Gastrocnemius medialis (tissue), 4 donors: ENCODE results near the gene C4BPA.

Source experiments
- POLR2A ChIP-seq, 2 donors: fragments of 450-650 bp; IDR thresholded peaks; one replicate each; pipeline ENCODE4 v1.6.1; 2017; ENCODE audit warnings: antibody characterized with exemption in 2 of 2, mild to moderate bottlenecking in 2 of 2, moderate library complexity in 2 of 2
- TF ChIP-seq, protein P1 (sequence below), 5 experiments: fragments of 450-650 bp in 3 of 5; fragments of 200-600 bp in 2 of 5; sonication (generic) in 2 of 5; IDR thresholded peaks in 4 of 5; conservative IDR thresholded peaks in 1 of 5; 1 replicate in 4 of 5; 2 replicates in 1 of 5; pipeline ENCODE4 v1.5.1; 2016 to 2019; ENCODE audit warnings: antibody characterized with exemption in 5 of 5, mild to moderate bottlenecking in 3 of 5, moderate library complexity in 3 of 5

DNA sequence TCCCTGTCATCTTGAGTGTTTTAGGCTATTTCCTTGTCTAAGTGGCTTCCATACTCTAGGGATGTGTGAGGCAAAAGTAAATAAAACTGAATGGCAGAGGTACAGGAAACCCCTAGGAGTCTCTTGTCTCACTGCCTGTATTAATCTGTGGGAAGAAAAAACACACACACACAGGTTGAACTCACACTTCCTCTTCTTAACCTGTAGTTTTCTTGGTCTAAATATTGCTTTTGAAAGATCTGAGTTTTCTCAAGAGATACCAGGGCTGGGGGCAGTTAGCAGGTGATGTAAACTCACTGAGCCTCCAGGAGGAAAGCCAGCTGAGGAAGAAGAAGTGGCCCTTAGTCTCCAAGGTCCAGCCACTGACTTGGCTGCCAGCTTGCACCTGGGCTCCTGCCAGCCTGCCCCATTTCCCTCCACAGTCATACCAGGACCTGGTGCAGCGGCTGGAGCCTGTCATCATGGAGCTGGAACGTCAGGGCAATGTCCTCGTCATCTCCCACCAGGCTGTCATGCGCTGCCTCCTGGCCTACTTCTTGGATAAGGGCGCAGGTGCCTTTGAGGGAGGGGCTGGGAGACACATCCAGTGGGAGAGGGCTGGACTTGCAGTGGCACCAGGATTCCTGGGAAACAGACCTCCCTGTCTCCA, 34.1 kb upstream of the C4BPA start:
- TF ChIP-seq, protein P1, sequence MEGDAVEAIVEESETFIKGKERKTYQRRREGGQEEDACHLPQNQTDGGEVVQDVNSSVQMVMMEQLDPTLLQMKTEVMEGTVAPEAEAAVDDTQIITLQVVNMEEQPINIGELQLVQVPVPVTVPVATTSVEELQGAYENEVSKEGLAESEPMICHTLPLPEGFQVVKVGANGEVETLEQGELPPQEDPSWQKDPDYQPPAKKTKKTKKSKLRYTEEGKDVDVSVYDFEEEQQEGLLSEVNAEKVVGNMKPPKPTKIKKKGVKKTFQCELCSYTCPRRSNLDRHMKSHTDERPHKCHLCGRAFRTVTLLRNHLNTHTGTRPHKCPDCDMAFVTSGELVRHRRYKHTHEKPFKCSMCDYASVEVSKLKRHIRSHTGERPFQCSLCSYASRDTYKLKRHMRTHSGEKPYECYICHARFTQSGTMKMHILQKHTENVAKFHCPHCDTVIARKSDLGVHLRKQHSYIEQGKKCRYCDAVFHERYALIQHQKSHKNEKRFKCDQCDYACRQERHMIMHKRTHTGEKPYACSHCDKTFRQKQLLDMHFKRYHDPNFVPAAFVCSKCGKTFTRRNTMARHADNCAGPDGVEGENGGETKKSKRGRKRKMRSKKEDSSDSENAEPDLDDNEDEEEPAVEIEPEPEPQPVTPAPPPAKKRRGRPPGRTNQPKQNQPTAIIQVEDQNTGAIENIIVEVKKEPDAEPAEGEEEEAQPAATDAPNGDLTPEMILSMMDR (IDR thresholded peaks at IDR 0.05 in 4 of 5, conservative IDR thresholded peaks at IDR 0.05 in 1 of 5): no peak
- no peak for TF ChIP-seq POLR2A (IDR thresholded peaks at IDR 0.05)
